HG03280 (cell line): Measurements from ENCODE around the gene FEM1C.

Source experiments
- ATAC-seq: cut with Tn5 transposase; IDR thresholded peaks from one replicate; pipeline ENCODE4 v1.9.1; 2021; ENCODE audit warnings: mild to moderate bottlenecking, moderate library complexity; ENCODE audit not compliant: unreplicated experiment

FEM1C gene

GRCh38 chr5:115522832-115523403 lies 21.7 kb downstream of the FEM1C start:
- ATAC-seq, result no peak

DNA sequence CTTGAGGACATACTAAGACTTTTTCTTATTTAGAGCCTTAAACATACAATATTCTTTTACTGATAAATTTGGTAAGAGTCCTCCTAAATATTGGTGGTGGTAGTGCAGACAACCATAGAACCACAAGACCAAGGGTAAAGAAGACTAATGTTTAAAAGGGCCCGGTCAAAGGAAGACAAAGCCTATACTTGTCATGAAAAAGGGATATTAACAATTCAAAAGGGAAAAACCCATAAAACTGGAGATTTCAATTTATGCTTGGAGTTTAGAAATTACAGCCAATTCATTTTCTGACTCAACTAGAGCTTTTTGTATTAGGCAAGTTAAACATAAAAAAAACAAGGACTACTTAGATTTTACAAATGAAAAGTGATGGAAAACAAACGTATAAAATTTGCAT lies 24.4 kb downstream of the FEM1C start:
- no peak for ATAC-seq

DNA sequence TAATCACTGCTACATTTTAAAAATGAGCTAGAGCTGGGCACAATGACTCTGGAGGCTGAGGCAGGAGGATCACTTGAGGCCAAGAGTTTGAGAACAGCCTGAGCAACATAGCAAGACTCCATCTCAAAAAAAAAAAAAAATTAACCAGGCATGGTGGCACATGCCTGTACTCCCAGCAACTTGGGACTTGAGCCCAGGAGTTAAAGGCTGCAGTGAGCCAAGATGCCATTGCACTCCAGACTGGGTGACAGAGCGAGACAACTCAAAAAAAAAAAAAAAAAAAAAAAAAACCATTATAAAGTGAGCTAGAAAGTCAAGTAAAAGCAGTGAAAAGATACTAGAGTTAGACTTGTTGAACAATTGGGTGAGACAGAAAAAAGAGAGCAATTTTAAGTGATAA lies 28.2 kb downstream of the FEM1C start:
- no peak for ATAC-seq

DNA sequence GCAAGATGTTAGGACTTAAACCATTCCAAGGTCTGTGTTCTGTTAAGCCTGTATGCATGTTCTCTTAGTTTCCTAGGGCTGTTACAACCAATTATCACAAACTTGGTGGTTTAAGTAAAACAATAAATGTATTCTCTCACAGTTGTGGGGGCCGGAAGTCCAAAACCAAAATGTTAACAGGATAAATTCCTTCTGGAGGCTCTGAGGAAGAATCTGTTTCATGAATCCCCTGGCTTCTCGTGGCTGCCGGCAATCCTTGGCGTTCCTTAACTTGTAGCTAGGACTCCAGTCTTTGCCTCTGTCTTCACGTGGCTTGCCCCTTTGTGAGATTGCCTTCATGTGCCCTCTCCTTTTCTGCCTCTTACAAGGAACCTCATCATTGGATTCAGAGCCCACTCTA lies 30.4 kb downstream of the FEM1C start:
- no peak for ATAC-seq

- ATAC-seq, result no peak
Measured at GRCh38 chr5:115511632-115512031, 32.9 kb downstream of the FEM1C start.

DNA sequence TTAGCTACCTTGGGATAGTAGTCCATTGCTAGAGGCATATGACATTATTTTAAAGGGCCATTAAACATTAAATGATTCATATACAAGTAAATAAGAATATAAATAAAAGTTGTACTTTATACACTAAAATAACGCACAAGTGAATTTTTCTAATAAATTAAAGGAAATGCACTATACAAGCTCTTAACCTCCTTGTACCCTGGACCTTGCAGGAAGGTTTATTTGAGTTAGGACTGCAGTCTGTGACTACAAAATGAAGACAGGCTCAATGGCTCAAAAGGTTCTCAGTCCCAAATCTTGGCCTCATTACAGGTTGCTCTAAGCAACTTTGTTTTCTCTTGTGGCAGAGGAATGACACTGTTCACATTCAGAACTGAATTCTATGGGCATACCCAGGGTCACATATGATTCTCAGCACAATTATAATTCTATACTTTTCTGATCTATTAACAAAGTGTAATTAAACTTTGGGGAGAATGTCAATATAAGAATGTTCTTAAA lies 34.4 kb downstream of the FEM1C start:
- no peak for ATAC-seq

- ATAC-seq, result no peak
Measured at GRCh38 chr5:115509547-115509946, 35.0 kb downstream of the FEM1C start.

DNA sequence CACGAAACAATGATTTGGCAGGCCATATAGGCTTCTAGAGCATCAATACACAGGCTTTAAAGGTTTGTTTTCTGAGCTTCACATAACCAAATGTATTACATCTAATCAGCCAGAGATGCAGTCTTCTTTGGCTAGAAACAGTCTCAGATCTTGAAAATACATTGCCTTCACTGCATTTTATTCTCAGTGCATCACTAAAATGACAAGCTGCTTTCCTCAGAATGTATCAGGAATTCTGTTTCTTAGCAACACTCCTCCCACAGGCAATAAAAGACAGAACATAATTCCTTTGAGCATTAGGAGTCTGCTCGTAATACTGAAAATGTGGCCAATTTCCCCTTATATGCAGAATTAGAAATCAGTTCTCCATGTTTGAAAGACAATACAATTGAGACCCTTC lies 36.9 kb downstream of the FEM1C start:
- ATAC-seq, result no peak

- no peak for ATAC-seq
Measured at GRCh38 chr5:115503420-115503819, 41.2 kb downstream of the FEM1C start.

GRCh38 chr5:115501464-115502210 lies 42.9 kb downstream of the FEM1C start:
- ATAC-seq, result no peak

DNA sequence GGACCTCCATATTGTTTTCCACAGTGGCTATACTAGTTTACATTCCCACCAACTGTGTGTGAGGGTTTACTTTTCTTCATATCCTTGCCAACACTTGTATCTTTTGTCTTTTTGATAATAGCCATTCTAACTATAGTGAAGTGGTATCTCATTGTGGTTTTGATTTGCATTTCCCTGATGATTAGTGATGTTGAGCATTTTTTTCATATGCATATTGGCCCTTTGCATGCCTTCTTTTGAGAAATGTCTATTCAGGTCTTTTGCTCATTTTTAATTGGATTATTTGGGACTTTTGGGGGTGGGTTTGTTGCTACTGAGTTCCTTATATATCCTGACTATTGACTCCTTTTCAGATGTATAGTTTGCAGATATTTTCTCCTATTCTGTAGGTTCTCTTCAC lies 44.4 kb downstream of the FEM1C start:
- ATAC-seq, result no peak

DNA sequence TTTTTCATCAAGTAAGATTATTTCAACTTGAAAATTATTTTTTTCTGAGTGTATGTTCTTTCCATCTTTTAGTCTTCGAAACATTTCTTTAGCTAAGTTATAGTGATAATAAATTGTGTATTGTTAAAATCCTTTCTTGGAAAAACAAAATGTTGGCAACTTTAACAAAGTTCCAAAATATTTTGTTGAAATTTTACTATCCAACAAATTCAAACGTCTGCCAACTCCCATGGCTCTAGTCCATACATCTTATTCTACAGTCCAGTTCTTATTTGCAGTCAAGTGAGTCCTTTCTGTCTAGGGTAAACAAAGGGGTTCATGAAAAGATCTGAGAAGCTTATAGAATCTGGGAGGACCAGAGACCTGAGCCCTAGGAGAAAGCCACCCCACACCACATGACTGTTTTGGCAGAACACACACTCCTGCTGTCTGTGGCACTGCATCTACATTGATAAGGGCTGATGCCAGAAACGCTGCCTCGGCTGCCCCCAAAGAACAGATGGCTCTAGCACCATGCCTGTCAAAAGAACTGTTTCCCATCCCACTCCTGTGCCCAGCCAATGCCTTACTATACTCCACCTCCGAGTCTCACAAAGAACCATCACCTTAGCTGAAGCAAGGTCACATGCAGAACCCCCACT lies 47.5 kb downstream of the FEM1C start:
- no peak for ATAC-seq

DNA sequence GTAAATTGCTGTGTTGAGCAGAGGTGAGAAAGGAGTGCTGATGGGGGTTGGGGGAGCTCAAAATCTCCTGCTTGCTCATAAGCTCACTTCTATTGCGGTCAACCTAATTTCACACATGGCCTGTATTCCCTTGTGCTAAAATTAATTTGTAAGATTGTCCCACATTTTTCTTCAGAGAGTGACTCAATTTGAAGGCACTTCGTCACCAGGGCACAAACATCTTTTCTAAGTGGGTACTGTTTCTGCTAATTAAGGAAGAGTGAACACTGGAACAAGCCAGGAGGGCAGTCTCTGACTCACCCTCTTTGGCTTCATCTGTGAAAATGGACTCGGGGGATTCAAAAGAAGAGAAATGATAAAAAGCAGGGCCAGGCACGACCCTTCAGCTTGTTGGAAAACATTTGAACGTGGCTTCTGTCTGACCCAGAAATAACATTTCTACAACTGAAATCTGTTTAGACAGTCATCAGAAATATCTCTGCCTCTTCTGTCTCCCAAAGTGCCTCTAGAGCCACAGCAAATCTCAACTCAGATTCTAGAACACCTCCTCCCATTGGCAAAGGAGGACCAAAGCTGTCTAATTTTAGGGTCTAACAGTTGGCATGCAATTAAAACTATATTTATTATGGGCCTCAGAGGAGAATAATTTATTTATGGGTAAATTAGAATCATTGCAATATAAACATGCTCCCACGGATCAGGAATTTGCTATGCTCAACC lies 49.8 kb downstream of the FEM1C start:
- ATAC-seq, result no peak

- ATAC-seq, result no peak
Measured at GRCh38 chr5:115490596-115490995, 54.0 kb downstream of the FEM1C start.

DNA sequence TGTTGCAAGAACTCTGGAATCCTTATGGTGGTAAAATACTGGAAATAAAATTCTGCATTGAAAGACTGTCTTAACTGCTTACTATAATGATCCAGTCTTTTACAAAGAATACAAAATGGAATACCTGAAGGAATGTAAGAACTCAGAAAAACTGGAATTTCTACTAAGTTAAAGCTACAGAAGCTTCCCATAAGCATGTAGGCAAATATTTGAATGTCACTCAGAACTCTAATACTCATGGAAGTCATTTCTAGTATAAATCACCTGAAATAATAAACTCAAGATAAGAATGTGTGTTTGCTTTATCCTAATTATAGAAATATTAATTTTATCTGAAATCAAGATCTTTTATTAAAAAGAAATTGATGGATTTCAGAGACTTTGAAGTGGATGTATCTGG lies 54.8 kb downstream of the FEM1C start:
- ATAC-seq, result no peak

DNA sequence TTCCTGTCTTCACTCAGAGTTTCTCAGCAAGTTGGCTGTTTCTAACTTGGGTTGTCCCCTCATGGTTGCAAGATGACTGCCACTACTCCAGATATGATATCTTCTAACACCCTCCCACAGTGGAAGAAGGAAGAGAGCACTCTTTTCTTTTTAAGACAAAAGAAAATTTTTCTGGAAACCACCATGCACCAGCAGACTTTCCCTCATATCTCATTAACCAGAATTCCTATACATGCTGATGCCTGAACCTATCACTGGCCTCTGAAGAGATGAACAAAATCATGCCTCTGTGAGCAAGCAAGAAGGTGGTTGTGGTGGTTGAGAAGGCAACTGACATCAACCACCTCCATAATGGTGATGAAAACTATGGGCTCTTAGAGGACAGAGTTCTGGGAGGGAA lies 56.8 kb downstream of the FEM1C start:
- peak; percentile 54 for ATAC-seq

- no peak for ATAC-seq
Measured at GRCh38 chr5:115487168-115487567, 57.4 kb downstream of the FEM1C start.

GRCh38 chr5:115486728-115487127 lies 57.8 kb downstream of the FEM1C start:
- ATAC-seq, result no peak

- ATAC-seq, result no peak
Measured at GRCh38 chr5:115484368-115484767, 60.2 kb downstream of the FEM1C start.

- no peak for ATAC-seq
Measured at GRCh38 chr5:115480900-115481299, 63.7 kb downstream of the FEM1C start.

DNA sequence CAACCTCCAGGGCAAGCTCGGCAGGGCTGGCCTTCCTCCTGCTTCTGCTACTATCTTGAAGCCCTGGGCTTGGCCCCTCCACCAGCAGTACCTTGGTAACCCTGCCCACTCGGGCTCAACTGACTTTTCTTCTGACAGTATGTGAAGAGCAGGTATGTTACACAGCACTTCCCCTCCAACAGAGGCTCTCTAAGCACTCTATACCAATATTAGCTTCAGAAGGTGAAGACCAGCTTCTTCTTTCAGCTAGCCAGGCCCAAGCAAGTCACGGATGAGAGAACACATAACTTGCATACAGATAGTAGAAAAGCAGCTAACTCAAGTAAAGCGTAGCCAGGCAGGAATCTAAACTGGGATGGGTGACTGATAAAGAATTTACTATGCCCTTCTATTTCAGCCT lies 64.3 kb downstream of the FEM1C start:
- ATAC-seq, result no peak
